Neural cell (in vitro differentiated cells): Measurements from ENCODE around the gene FBXL17. TPM values are rescaled to one million over a fixed set of nuclear protein-coding genes. Genes with fewer than 3 reads are reported as not detected.

Experiments
- H2AFZ ChIP-seq: fragments of 200-600, 300-800 bp; sonication (generic), shearing (Covaris generic); 2 replicates; pipeline ENCODE4 v1.6.0; 2014; ENCODE audit warnings: low read depth, mild to moderate bottlenecking, antibody characterized with exemption, low read length, moderate library complexity
- H3F3A ChIP-seq: fragments of 200-600 bp; shearing (Covaris generic); 2 replicates; pipeline ENCODE4 v1.6.1; 2016; ENCODE audit warnings: mild to moderate bottlenecking, moderate library complexity, mixed read lengths, antibody characterized with exemption, low read length; ENCODE audit not compliant: insufficient read depth, poor library complexity, severe bottlenecking
- H3K27ac ChIP-seq: fragments of 200-600, 300-800 bp; sonication (generic), shearing (Covaris generic); 2 replicates; pipeline ENCODE4 v1.5.1; 2014; ENCODE audit warnings: mild to moderate bottlenecking, low read length, moderate library complexity
- H3K27me3 ChIP-seq: fragments of 300-800, 200-600 bp; sonication (generic), shearing (Covaris generic); 2 replicates; pipeline ENCODE4 v1.6.0; 2014; ENCODE audit warnings: mild to moderate bottlenecking, low read depth, low read length, moderate library complexity; ENCODE audit not compliant: insufficient read depth
- H3K36me3 ChIP-seq: fragments of 300-800, 200-600 bp; sonication (generic), shearing (Covaris generic); 2 replicates; pipeline ENCODE4 v1.5.1; 2014; ENCODE audit warnings: mild to moderate bottlenecking, antibody characterized with exemption, low read length, moderate library complexity; ENCODE audit not compliant: insufficient read depth
- H3K4me2 ChIP-seq: fragments of 300-800, 200-600 bp; sonication (generic), shearing (Covaris generic); 2 replicates; pipeline ENCODE4 v1.6.0; 2014; ENCODE audit warnings: mild to moderate bottlenecking, low read length
- H3K4me3 ChIP-seq: fragments of 300-800, 200-600 bp; sonication (generic), shearing (Covaris generic); 2 replicates; pipeline ENCODE4 v1.5.1; 2014; ENCODE audit warnings: mild to moderate bottlenecking, low read length, moderate library complexity
- H3K79me2 ChIP-seq: fragments of 200-600 bp; shearing (Covaris generic); replicated peaks from 2 replicates; pipeline ENCODE4 v1.6.0; 2014; ENCODE audit warnings: mild to moderate bottlenecking, low read length, moderate library complexity; ENCODE audit not compliant: insufficient read depth
- H3K9ac ChIP-seq: fragments of 300-800, 200-600 bp; sonication (generic), shearing (Covaris generic); 2 replicates; pipeline ENCODE4 v1.6.1; 2016; ENCODE audit warnings: mild to moderate bottlenecking, low read length, mixed read lengths
- H3K9me2 ChIP-seq: fragments of 200-600 bp; shearing (Covaris generic); 2 replicates; pipeline ENCODE4 v1.6.1; 2016; ENCODE audit warnings: mild to moderate bottlenecking, low read length, mixed read lengths; ENCODE audit not compliant: insufficient read depth
- H3K9me3 ChIP-seq: fragments of 200-600, 300-800 bp; sonication (generic), shearing (Covaris generic); 2 replicates; pipeline ENCODE4 v1.6.1; 2016; ENCODE audit warnings: mild to moderate bottlenecking, mixed run types, low read length, moderate library complexity, mixed read lengths
- H4K20me1 ChIP-seq: fragments of 200-600 bp; shearing (Covaris generic); 2 replicates; pipeline ENCODE4 v1.6.1; 2016; ENCODE audit warnings: mild to moderate bottlenecking, mixed run types; ENCODE audit not compliant: insufficient read depth
- CTCF ChIP-seq: fragments of 450-650 bp; IDR thresholded peaks from 2 replicates; pipeline ENCODE4 v1.5.1; 2014; ENCODE audit warnings: antibody characterized with exemption, mild to moderate bottlenecking, moderate library complexity; ENCODE audit not compliant: poor library complexity, severe bottlenecking
- EP300 ChIP-seq: fragments of 450-650 bp; conservative IDR thresholded peaks from 2 replicates; pipeline ENCODE4 v1.6.1; 2014; ENCODE audit warnings: antibody characterized with exemption, mild to moderate bottlenecking, moderate library complexity; ENCODE audit not compliant: poor library complexity, severe bottlenecking
- EZH2 ChIP-seq: fragments of 200-600, 300-800 bp; shearing (Covaris generic), sonication (generic); IDR thresholded peaks from 2 replicates; pipeline ENCODE4 v1.6.1; 2014; ENCODE audit warnings: antibody characterized with exemption, low read length, borderline replicate concordance, mild to moderate bottlenecking; ENCODE audit not compliant: insufficient read depth, poor library complexity, severe bottlenecking
- MXI1 ChIP-seq: fragments of 450-650 bp; conservative IDR thresholded peaks from 2 replicates; pipeline ENCODE4 v1.6.1; 2014; ENCODE audit warnings: antibody characterized with exemption, mild to moderate bottlenecking; ENCODE audit not compliant: poor library complexity, severe bottlenecking
- POLR2AphosphoS5 ChIP-seq: IDR thresholded peaks from 2 replicates; pipeline ENCODE4 v1.6.1; 2012
- RAD21 ChIP-seq: fragments of 450-650 bp; conservative IDR thresholded peaks from 2 replicates; pipeline ENCODE4 v1.6.1; 2014; ENCODE audit warnings: antibody characterized with exemption, mild to moderate bottlenecking, moderate library complexity
- REST ChIP-seq: IDR thresholded peaks from 2 replicates; pipeline ENCODE4 v1.6.1; 2012; ENCODE audit warnings: borderline replicate concordance
- SMC3 ChIP-seq: fragments of 450-650 bp; conservative IDR thresholded peaks from 2 replicates; pipeline ENCODE4 v1.6.1; 2014; ENCODE audit warnings: antibody characterized with exemption, mild to moderate bottlenecking, moderate library complexity; ENCODE audit not compliant: poor library complexity
- TAF1 ChIP-seq: IDR thresholded peaks from 2 replicates; pipeline ENCODE4 v1.6.1; 2012; ENCODE audit warnings: low read depth
- polyA plus RNA-seq: library from polyadenylated mRNA; depleted of rRNA; stranded (reverse); fragments of >200 nt; gene quantifications from 2 replicates; pipeline ENCODE4 v1.2.3, GENCODE V29; 2014

Gene FBXL17
- polyA plus RNA-seq, 1 donor from 2014 or later = 19.6 TPM

- H3F3A ChIP-seq = no peaks in the 10 kb centered on the region
- H3K27me3 ChIP-seq = no peaks in the 10 kb centered on the region
- H3K4me3 ChIP-seq = no peak overlapping the region
- no peak overlapping the region for H3K4me2 ChIP-seq
- H3K79me2 ChIP-seq = no peaks in the 10 kb centered on the region
- H3K27ac ChIP-seq = no peak overlapping the region
- H2AFZ ChIP-seq = no peak overlapping the region
- H3K36me3 ChIP-seq = no peaks in the 10 kb centered on the region
- no peak for TF ChIP-seq MXI1
- TF ChIP-seq TAF1 = no peak
- no peak for TF ChIP-seq POLR2AphosphoS5
- TF ChIP-seq EZH2 = no peak
- no peak for TF ChIP-seq CTCF
- TF ChIP-seq EP300 = no peak
- no peak for TF ChIP-seq RAD21
- no peak for TF ChIP-seq REST
- TF ChIP-seq SMC3 = no peak
- no peaks in the 10 kb centered on the region for H3K9me2 ChIP-seq
- no peaks in the 10 kb centered on the region for H3K9me3 ChIP-seq
- no peaks in the 10 kb centered on the region for H4K20me1 ChIP-seq
- no peak overlapping the region for H3K9ac ChIP-seq
Measured at GRCh38 chr5:107900721-107901120, 481.2 kb downstream of the FBXL17 start.

- H3K4me3 ChIP-seq = no peak overlapping the region
- no peak overlapping the region for H3K4me2 ChIP-seq
- H2AFZ ChIP-seq = no peak overlapping the region
Measured at GRCh38 chr5:107894361-107894760, 487.5 kb downstream of the FBXL17 start.

More at GRCh38 chr5:107894361-107894760, 487.5 kb downstream of the FBXL17 start:
- Histone ChIP-seq H3K27ac (no peak overlapping the region), H3K36me3 (no peaks in the 10 kb centered on the region), H3K9me3 (no peaks in the 10 kb centered on the region), H3K27me3 (no peaks in the 10 kb centered on the region), H3K79me2 (no peaks in the 10 kb centered on the region), H3K9ac (no peak overlapping the region), H3K9me2 (no peaks in the 10 kb centered on the region), H4K20me1 (no peaks in the 10 kb centered on the region), H3F3A (no peaks in the 10 kb centered on the region)
- TF ChIP-seq EP300 (no peak), SMC3 (no peak), REST (no peak), MXI1 (no peak), RAD21 (no peak), EZH2 (no peak), CTCF (no peak), TAF1 (no peak), POLR2AphosphoS5 (no peak)
